ENCODE measurements around the gene KCNQ1.

The KCNQ1 gene

GRCh38 chr11:2703363-2704141 lies 258.7 kb downstream of the KCNQ1 start:
- no peak for TF ChIP-seq CTCF (IDR thresholded peaks at IDR 0.05; ENCODE audit: insufficient read depth, missing control alignments)
- FAIRE-seq (no peak), DNase-seq (ENCODE audit: insufficient read length, low spot score) (no peak)

GRCh38 chr11:2704356-2704755 lies 259.5 kb downstream of the KCNQ1 start:
- DNase-seq (ENCODE audit: insufficient read length, low spot score) (no peak), FAIRE-seq (no peak)
- TF ChIP-seq CTCF (IDR thresholded peaks at IDR 0.05; ENCODE audit: insufficient read depth, missing control alignments), result no peak

GRCh38 chr11:2704896-2705606 lies 260.2 kb downstream of the KCNQ1 start:
- no peak for FAIRE-seq
- DNase-seq (ENCODE audit: insufficient read length, low spot score), result no peak

GRCh38 chr11:2706321-2706720 lies 261.5 kb downstream of the KCNQ1 start:
- DNase-seq (ENCODE audit: insufficient read length, low spot score), result no peak
- no peak for FAIRE-seq
- TF ChIP-seq CTCF (IDR thresholded peaks at IDR 0.05; ENCODE audit: insufficient read depth, missing control alignments), result no peak

More at GRCh38 chr11:2704896-2705606, 260.2 kb downstream of the KCNQ1 start:
- no peak for TF ChIP-seq CTCF (IDR thresholded peaks at IDR 0.05; ENCODE audit: insufficient read depth, missing control alignments)

GRCh38 chr11:2707736-2708135 lies 262.9 kb downstream of the KCNQ1 start:
- no peak for TF ChIP-seq CTCF (IDR thresholded peaks at IDR 0.05; ENCODE audit: insufficient read depth, missing control alignments)
- no peak for DNase-seq (ENCODE audit: insufficient read length, low spot score)
- FAIRE-seq, result no peak

- FAIRE-seq, result no peak
- DNase-seq (ENCODE audit: insufficient read length, low spot score), result no peak
- TF ChIP-seq CTCF (IDR thresholded peaks at IDR 0.05; ENCODE audit: insufficient read depth, missing control alignments), result no peak
Measured at GRCh38 chr11:2708151-2708581, 263.4 kb downstream of the KCNQ1 start.
